Astrocyte of the cerebellum (primary cell): ENCODE data around the gene SLC66A2.
A peak's percentile ranks its signal among the peaks of the same experiment; 100 is the strongest.

ENCODE experiments used
- DNase-seq: peaks from one replicate; pipeline ENCODE4 v3.0.0-alpha.2; 2011; ENCODE audit warnings: low read depth
- H3K4me3 ChIP-seq: 2 replicates; pipeline ENCODE4 v1.5.1; 2011; ENCODE audit warnings: mild to moderate bottlenecking, low read depth, low read length, moderate library complexity
- in situ Hi-C: cut with HindIII; loops from 2 replicates; pipeline ENCODE4 v1.10.0; 2017; ENCODE audit warnings: low sequenced_read_pairs
- TF ChIP-seq, protein P1 (sequence below): IDR thresholded peaks from 2 replicates; pipeline ENCODE4 v1.5.1; 2012; ENCODE audit warnings: low read length, low read depth, moderate library complexity, mild to moderate bottlenecking; ENCODE audit errors: missing control alignments

Gene SLC66A2

GRCh38 chr18:79964330-79965118 lies 13.1 kb upstream of the SLC66A2 start, which contains the start of gene HSBP1L1:
Gene HSBP1L1 (plus strand): TSS chr18:79964643. CDS start chr18:79964736, 93 bp downstream.
- no peak for DNase-seq
- TF ChIP-seq, protein P1, sequence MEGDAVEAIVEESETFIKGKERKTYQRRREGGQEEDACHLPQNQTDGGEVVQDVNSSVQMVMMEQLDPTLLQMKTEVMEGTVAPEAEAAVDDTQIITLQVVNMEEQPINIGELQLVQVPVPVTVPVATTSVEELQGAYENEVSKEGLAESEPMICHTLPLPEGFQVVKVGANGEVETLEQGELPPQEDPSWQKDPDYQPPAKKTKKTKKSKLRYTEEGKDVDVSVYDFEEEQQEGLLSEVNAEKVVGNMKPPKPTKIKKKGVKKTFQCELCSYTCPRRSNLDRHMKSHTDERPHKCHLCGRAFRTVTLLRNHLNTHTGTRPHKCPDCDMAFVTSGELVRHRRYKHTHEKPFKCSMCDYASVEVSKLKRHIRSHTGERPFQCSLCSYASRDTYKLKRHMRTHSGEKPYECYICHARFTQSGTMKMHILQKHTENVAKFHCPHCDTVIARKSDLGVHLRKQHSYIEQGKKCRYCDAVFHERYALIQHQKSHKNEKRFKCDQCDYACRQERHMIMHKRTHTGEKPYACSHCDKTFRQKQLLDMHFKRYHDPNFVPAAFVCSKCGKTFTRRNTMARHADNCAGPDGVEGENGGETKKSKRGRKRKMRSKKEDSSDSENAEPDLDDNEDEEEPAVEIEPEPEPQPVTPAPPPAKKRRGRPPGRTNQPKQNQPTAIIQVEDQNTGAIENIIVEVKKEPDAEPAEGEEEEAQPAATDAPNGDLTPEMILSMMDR, result peak; percentile 16
- peak within 1 kb of the TSS; percentile 52 for H3K4me3 ChIP-seq
- in situ Hi-C loops, result no loop called here

DNA sequence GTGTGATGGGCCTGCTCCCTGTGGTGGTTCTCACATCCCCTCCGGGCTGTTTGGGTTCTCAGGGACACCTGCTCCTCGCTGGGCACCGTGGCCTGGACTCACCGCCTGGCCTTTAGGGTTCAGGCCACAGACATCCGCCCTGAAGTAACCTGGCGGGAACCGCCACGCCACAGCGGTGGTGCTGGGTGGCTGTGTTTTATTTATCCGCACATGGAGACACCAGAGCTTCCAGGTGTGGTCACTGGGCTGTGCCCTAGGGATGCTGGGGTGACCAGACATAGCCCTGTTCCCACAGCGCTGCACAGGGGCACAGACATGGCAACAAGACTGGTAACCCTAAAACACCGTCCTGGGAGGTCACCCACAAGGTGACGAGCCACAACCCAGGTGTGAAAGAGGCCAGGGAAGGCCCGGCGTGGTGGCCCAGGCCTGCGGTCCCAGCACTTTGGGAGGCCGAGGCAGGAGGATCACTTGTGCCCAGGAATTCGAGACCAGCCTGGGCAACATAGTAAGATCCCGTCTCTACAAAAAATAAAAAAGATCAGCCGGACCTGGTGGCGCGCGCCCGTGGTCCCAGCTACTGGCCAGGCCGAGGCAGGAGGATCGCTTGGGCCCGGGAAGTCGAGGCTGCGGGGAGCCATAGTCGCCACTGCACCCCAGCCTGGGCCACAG lies 12.3 kb upstream of the SLC66A2 start:
- TF ChIP-seq, protein P1, result no peak
- no peak for DNase-seq
- in situ Hi-C loops, result no loop called here
- peak overlapping the region; percentile 52 for H3K4me3 ChIP-seq

- DNase-seq, result no peak
- in situ Hi-C loops, result no loop called here
- no peak overlapping the region for H3K4me3 ChIP-seq
- TF ChIP-seq, protein P1, result no peak
Observed at GRCh38 chr18:79962835-79963657, 11.6 kb upstream of the SLC66A2 start.

DNA sequence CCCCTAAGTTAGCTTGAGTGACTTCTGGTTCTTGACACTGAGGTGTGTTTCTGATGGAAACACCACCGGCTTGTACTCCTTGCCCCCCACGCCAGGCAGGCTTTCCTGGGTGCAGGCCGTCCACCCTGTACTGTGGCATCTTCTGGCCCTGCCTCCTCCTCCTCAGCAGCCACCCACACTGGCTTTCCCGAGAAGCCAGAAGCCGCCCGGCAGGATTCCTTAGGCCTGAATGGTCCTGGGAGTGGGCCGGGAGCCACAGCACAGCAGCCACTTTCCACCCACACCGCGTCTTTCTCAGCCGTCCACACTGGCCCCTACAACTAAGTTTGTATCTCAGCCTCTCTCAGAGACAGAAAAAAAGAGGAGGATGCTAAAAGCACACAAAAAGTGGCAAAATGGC lies 10.9 kb upstream of the SLC66A2 start:
- TF ChIP-seq, protein P1, result no peak
- in situ Hi-C loops, result no loop called here
- H3K4me3 ChIP-seq, result no peak overlapping the region
- DNase-seq, result no peak

DNA sequence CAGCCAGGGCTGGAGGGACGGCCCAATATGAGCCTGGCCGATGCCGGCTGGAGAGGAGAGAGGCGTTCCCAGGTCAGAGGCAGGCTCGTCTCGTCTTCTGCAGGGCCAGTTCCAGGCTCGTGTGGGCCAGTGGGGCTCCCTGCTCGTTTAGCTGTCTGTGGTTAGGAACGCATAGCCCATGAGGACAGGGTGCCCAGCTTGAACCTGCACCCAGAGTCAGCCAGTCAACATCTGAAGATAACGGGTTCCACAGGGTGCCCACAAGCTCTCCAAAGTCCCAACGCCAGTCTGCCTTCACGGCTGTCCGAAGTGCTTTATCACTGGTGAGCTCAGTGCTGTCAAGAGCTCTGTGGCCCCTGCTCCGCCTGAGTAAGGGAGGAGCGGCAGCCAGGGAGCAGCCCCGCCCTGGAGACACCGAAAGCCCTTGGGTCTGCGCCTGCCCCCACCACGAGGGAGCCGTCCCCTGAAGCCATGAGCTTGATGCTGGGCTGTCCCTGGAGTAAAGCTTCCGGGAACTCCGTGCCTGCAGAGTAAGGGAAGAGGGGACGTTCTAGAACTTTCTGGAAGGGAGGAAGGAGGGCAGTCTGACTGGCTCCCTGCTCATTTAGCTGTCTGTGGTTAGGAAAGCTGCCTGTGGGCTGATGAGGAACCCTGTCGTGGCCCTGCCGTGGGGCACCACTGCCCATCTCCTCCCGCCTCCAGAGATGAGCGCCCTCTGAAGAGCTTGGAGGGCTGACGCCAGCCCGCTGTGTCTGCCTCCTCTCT lies 10.3 kb upstream of the SLC66A2 start:
- H3K4me3 ChIP-seq, result no peak overlapping the region
- in situ Hi-C loops, result no loop called here
- TF ChIP-seq, protein P1, result no peak
- DNase-seq, result no peak

DNA sequence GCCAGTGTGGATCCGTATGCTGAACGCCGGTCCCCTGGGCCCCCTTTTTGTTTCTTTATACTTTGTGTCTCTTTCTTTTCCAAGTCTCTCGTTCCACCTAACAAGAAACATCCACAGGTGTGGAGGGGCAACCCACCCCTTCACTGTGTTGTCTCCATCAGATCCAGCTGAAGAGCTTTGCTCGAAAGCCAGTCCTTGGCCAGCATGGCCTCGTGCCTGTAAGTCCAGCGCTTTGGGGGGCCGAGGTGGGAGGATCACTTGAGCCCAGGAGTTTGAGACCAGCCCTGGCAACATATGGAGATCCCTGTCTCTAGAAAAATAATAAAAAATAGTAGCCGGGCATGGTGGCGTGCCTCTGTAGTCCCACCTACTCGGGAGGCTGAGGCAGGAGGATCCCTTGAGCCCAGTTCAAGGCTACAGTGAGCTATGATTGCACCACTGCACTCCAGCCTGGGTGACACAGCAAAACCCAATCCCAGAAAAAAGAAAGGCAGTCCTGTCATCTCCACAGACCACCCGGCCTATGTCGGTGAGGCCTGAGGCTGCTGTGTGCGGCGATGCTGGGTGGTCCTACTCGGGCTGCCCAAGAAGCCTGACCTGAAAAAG lies 9.6 kb upstream of the SLC66A2 start:
- no peak overlapping the region for H3K4me3 ChIP-seq
- in situ Hi-C loops, result no loop called here
- TF ChIP-seq, protein P1, result no peak
- DNase-seq, result no peak
